Mesendoderm (in vitro differentiated cells): ENCODE results near the gene FTSJ3.

ENCODE experiments used
- DNase-seq: peaks from one replicate; pipeline ENCODE4 v3.0.0; 2013
- H2AK5ac ChIP-seq: 2 replicates; pipeline ENCODE4 v1.6.1; 2013; ENCODE audit warnings: low read length, inconsistent platforms
- H2BK120ac ChIP-seq: 2 replicates; pipeline ENCODE4 v1.6.1; 2013; ENCODE audit warnings: low read depth, mild to moderate bottlenecking, low read length, moderate library complexity, mixed read lengths
- H2BK15ac ChIP-seq: replicated peaks from 2 replicates; pipeline ENCODE4 v1.6.1; 2013; ENCODE audit warnings: low read depth, mild to moderate bottlenecking, moderate library complexity
- H2BK5ac ChIP-seq: 2 replicates; pipeline ENCODE4 v1.6.1; 2013; ENCODE audit warnings: low read length, inconsistent platforms
- H3K18ac ChIP-seq: 2 replicates; pipeline ENCODE4 v1.6.1; 2013; ENCODE audit warnings: mild to moderate bottlenecking, low read length, mixed read lengths
- H3K23ac ChIP-seq: one replicate; pipeline ENCODE4 v1.6.1; 2013; ENCODE audit warnings: low read length
- H3K27ac ChIP-seq: 2 replicates; pipeline ENCODE4 v1.5.1; 2013; ENCODE audit warnings: low read depth, mild to moderate bottlenecking, inconsistent platforms, low read length, moderate library complexity
- H3K27me3 ChIP-seq: 2 replicates; pipeline ENCODE4 v1.6.1; 2013; ENCODE audit warnings: low read length, control low read depth, mild to moderate bottlenecking, inconsistent platforms; ENCODE audit not compliant: insufficient read depth, poor library complexity
- H3K36me3 ChIP-seq: 2 replicates; pipeline ENCODE4 v1.6.1; 2013; ENCODE audit warnings: low read length, inconsistent platforms; ENCODE audit not compliant: control insufficient read depth, insufficient read depth
- H3K4ac ChIP-seq: one replicate; pipeline ENCODE4 v1.6.1; 2013; ENCODE audit warnings: low read depth, mild to moderate bottlenecking, low read length, moderate library complexity
- H3K4me1 ChIP-seq: 2 replicates; pipeline ENCODE4 v1.6.1; 2013; ENCODE audit warnings: low read depth, low read length, inconsistent platforms; ENCODE audit not compliant: control insufficient read depth
- H3K4me2 ChIP-seq: 2 replicates; pipeline ENCODE4 v1.6.1; 2013; ENCODE audit warnings: low read length
- H3K4me3 ChIP-seq: 2 replicates; pipeline ENCODE4 v1.5.1; 2013; ENCODE audit warnings: mild to moderate bottlenecking, low read length
- H3K56ac ChIP-seq: one replicate; pipeline ENCODE4 v1.6.1; 2013; ENCODE audit warnings: low read length
- H3K79me1 ChIP-seq: 2 replicates; pipeline ENCODE4 v1.6.1; 2013; ENCODE audit warnings: low read length, inconsistent platforms
- H3K79me2 ChIP-seq: 2 replicates; pipeline ENCODE4 v1.6.1; 2013; ENCODE audit warnings: mild to moderate bottlenecking, low read length; ENCODE audit not compliant: control insufficient read depth, insufficient read depth
- H3K9ac ChIP-seq: 2 replicates; pipeline ENCODE4 v1.6.1; 2013; ENCODE audit warnings: low read length, inconsistent platforms
- H4K5ac ChIP-seq: one replicate; pipeline ENCODE4 v1.6.1; 2013; ENCODE audit warnings: low read length
- H4K8ac ChIP-seq: one replicate; pipeline ENCODE4 v1.6.1; 2013; ENCODE audit warnings: low read depth, mild to moderate bottlenecking, control low read depth, low read length, moderate library complexity
- WGBS: extraction: QIAGEN DNeasy Blood & Tissue Kit; methylation state at CpG from one replicate; pipeline ENCODE4 v1.1.7; 2013; ENCODE audit warnings: low lambda C conversion rate, missing lambda C conversion rate; ENCODE audit not compliant: insufficient coverage; ENCODE audit errors: extremely low coverage; 5-methylcytosine and 5-hydroxymethylcytosine counted together

Gene FTSJ3

GRCh38 chr17:63774141-63774968 is 53.1 kb downstream of the FTSJ3 start, which contains the start of gene DDX42:
Gene DDX42, plus strand, starts transcription at chr17:63774170. Its CDS starts 12,880 bp downstream, at chr17:63787050.
- H3K27ac ChIP-seq, result peak within 1 kb of the TSS; percentile 95
- peaks cover 2% of the 10 kb centered on the region for H3K4me1 ChIP-seq
- peak within 1 kb of the TSS; percentile 72 for H3K23ac ChIP-seq
- WGBS, result no CpG with 5 or more reads among the region's 67 CpGs
- no peaks in the 10 kb centered on the region for H3K27me3 ChIP-seq
- peak within 1 kb of the TSS; percentile 94 for H3K4me3 ChIP-seq
- H3K4me2 ChIP-seq, result peak within 1 kb of the TSS; percentile 74
- H3K36me3 ChIP-seq, result peaks cover 2% of the 10 kb centered on the region
- DNase-seq, result peak; percentile 72
- H2AK5ac ChIP-seq, result no peak within 1 kb of the TSS
- peak within 1 kb of the TSS; percentile 44 for H4K5ac ChIP-seq
- H3K56ac ChIP-seq, result peak within 1 kb of the TSS; percentile 98
- peak within 1 kb of the TSS; percentile 62 for H3K18ac ChIP-seq
- H3K9ac ChIP-seq, result peak within 1 kb of the TSS; percentile 96
- no peak within 1 kb of the TSS for H2BK15ac ChIP-seq
- peak within 1 kb of the TSS; percentile 54 for H2BK120ac ChIP-seq
- H3K4ac ChIP-seq, result peak within 1 kb of the TSS; percentile 97
- H3K79me1 ChIP-seq, result no peaks in the 10 kb centered on the region
- peaks cover 83% of the 10 kb centered on the region for H3K79me2 ChIP-seq
- peak within 1 kb of the TSS; percentile 94 for H2BK5ac ChIP-seq
- H4K8ac ChIP-seq, result no peak within 1 kb of the TSS

GRCh38 chr17:63773272-63774140 is 54.0 kb downstream of the FTSJ3 start, which contains the start of gene CCDC47:
Gene CCDC47, minus strand, starts transcription at chr17:63773597. Its CDS starts 7,422 bp downstream, at chr17:63766175.
- WGBS, result no CpG with 5 or more reads among the region's 74 CpGs
- H3K36me3 ChIP-seq, result peaks cover 2% of the 10 kb centered on the region
- H3K79me1 ChIP-seq, result no peaks in the 10 kb centered on the region
- peak; percentile 100 for DNase-seq
- no peaks in the 10 kb centered on the region for H3K27me3 ChIP-seq
- H3K27ac ChIP-seq, result peak within 1 kb of the TSS; percentile 95
- H2BK5ac ChIP-seq, result peak within 1 kb of the TSS; percentile 94
- H3K4me2 ChIP-seq, result peak within 1 kb of the TSS; percentile 74
- H3K4me1 ChIP-seq, result peaks cover 2% of the 10 kb centered on the region
- peak within 1 kb of the TSS; percentile 62 for H3K18ac ChIP-seq
- H3K9ac ChIP-seq, result peak within 1 kb of the TSS; percentile 96
- H2AK5ac ChIP-seq, result no peak within 1 kb of the TSS
- H3K23ac ChIP-seq, result peak within 1 kb of the TSS; percentile 72
- H4K5ac ChIP-seq, result peak within 1 kb of the TSS; percentile 44
- H3K4me3 ChIP-seq, result peak within 1 kb of the TSS; percentile 94
- peaks cover 85% of the 10 kb centered on the region for H3K79me2 ChIP-seq
- H3K4ac ChIP-seq, result peak within 1 kb of the TSS; percentile 97
- H2BK15ac ChIP-seq, result no peak within 1 kb of the TSS
- peak within 1 kb of the TSS; percentile 54 for H2BK120ac ChIP-seq
- peak within 1 kb of the TSS; percentile 98 for H3K56ac ChIP-seq
- no peak within 1 kb of the TSS for H4K8ac ChIP-seq

GRCh38 chr17:63772801-63773271 is 54.6 kb downstream of the FTSJ3 start:
- peak overlapping the region; percentile 72 for H3K23ac ChIP-seq
- H3K4me3 ChIP-seq, result peak overlapping the region; percentile 68
- no peak overlapping the region for H4K8ac ChIP-seq
- H3K4ac ChIP-seq, result no peak overlapping the region
- H4K5ac ChIP-seq, result no peak overlapping the region
- H3K9ac ChIP-seq, result peak overlapping the region; percentile 90
- H3K79me1 ChIP-seq, result no peaks in the 10 kb centered on the region
- no peaks in the 10 kb centered on the region for H3K27me3 ChIP-seq
- no peak overlapping the region for H2BK15ac ChIP-seq
- WGBS, result no CpG with 5 or more reads among the region's 7 CpGs
- H3K4me1 ChIP-seq, result peaks cover 2% of the 10 kb centered on the region
- peak; percentile 11 for DNase-seq
- H2AK5ac ChIP-seq, result no peak overlapping the region
- peaks cover 85% of the 10 kb centered on the region for H3K79me2 ChIP-seq
- H3K27ac ChIP-seq, result peak overlapping the region; percentile 74
- no peak overlapping the region for H2BK120ac ChIP-seq
- H3K18ac ChIP-seq, result peak overlapping the region; percentile 25
- no peak overlapping the region for H2BK5ac ChIP-seq
- H3K4me2 ChIP-seq, result peak overlapping the region; percentile 74
- H3K36me3 ChIP-seq, result peaks cover 2% of the 10 kb centered on the region
- peak overlapping the region; percentile 98 for H3K56ac ChIP-seq
